GM23248 (cell line): Measurements from ENCODE around the gene CREBL2. TPM values are rescaled to one million over a fixed set of nuclear protein-coding genes. Genes with fewer than 3 reads are reported as not detected.
A peak's percentile ranks its signal among the peaks of the same experiment; 100 is the strongest.
"Not testable (repeated sequence)": the region's sequence is repeated elsewhere in the genome, so short reads cannot be mapped to it uniquely, and the experiment has no call there.

Experiments used
- DNase-seq: peaks from one replicate; pipeline ENCODE4 v3.0.0-alpha.2; 2015
- H2AFZ ChIP-seq: fragments of 200-600 bp; sonication (generic); 2 replicates; pipeline ENCODE4 v1.6.1; 2016; ENCODE audit warnings: antibody characterized with exemption
- H3F3A ChIP-seq: fragments of 200-600 bp; sonication (generic); 2 replicates; pipeline ENCODE4 v1.6.1; 2016; ENCODE audit warnings: mild to moderate bottlenecking, antibody characterized with exemption, mixed run types; ENCODE audit not compliant: insufficient read depth
- H3K27ac ChIP-seq: fragments of 200-600 bp; sonication (generic); 2 replicates; pipeline ENCODE4 v1.5.1; 2016; ENCODE audit warnings: mild to moderate bottlenecking
- H3K27me3 ChIP-seq: fragments of 200-600 bp; sonication (generic); replicated peaks from 2 replicates; pipeline ENCODE4 v1.6.1; 2016; ENCODE audit warnings: mild to moderate bottlenecking; ENCODE audit not compliant: insufficient read depth
- H3K36me3 ChIP-seq: fragments of 200-600 bp; sonication (generic); 2 replicates; pipeline ENCODE4 v1.6.1; 2016; ENCODE audit warnings: low read depth, mild to moderate bottlenecking
- H3K4me1 ChIP-seq: fragments of 200-600 bp; sonication (generic); 2 replicates; pipeline ENCODE4 v1.6.1; 2016; ENCODE audit warnings: mild to moderate bottlenecking; ENCODE audit not compliant: insufficient read depth
- H3K4me2 ChIP-seq: fragments of 200-600 bp; sonication (generic); one replicate; pipeline ENCODE4 v1.6.1; 2016; ENCODE audit warnings: mild to moderate bottlenecking; ENCODE audit not compliant: unreplicated experiment
- H3K4me3 ChIP-seq: fragments of 200-600 bp; sonication (generic); 2 replicates; pipeline ENCODE4 v1.5.1; 2016; ENCODE audit warnings: mild to moderate bottlenecking
- H3K79me2 ChIP-seq: fragments of 200-600 bp; sonication (generic); 2 replicates; pipeline ENCODE4 v1.6.1; 2016; ENCODE audit warnings: mild to moderate bottlenecking; ENCODE audit not compliant: insufficient read depth
- H3K9ac ChIP-seq: fragments of 200-600 bp; sonication (generic); 2 replicates; pipeline ENCODE4 v1.6.1; 2016; ENCODE audit warnings: mild to moderate bottlenecking
- H3K9me2 ChIP-seq: fragments of 200-600 bp; sonication (generic); 2 replicates; pipeline ENCODE4 v1.6.1; 2016; ENCODE audit warnings: mixed run types, mild to moderate bottlenecking, moderate library complexity; ENCODE audit not compliant: insufficient read depth
- H3K9me3 ChIP-seq: fragments of 200-600 bp; sonication (generic); one replicate; pipeline ENCODE4 v1.6.1; 2017; ENCODE audit warnings: low read depth
- H4K20me1 ChIP-seq: fragments of 200-600 bp; sonication (generic); 2 replicates; pipeline ENCODE4 v1.6.0; 2016; ENCODE audit not compliant: insufficient read depth
- EZH2 ChIP-seq: fragments of 200-600 bp; sonication (generic); IDR thresholded peaks from 2 replicates; pipeline ENCODE4 v1.6.1; 2018; ENCODE audit warnings: antibody characterized with exemption, mild to moderate bottlenecking; ENCODE audit not compliant: insufficient read depth, poor library complexity, severe bottlenecking
- EZH2phosphoT487 ChIP-seq: fragments of 200-600 bp; sonication (generic); IDR thresholded peaks from 2 replicates; pipeline ENCODE4 v1.6.1; 2018; ENCODE audit warnings: antibody characterized with exemption, moderate library complexity, mild to moderate bottlenecking, low read depth; ENCODE audit not compliant: insufficient read depth
- WGBS, 2 experiments: methylation state at CpG; one replicate each; pipeline ENCODE4 v1.1.6; 2015 to 2017; ENCODE audit warnings: low lambda C conversion rate in 2 of 2, low coverage in 1 of 2; ENCODE audit errors: missing lambda C conversion rate in 2 of 2; 5-methylcytosine and 5-hydroxymethylcytosine counted together
- in situ Hi-C: fragments of 300-500 bp; cut with MboI; formaldehyde crosslinking; loops from 2 replicates; pipeline ENCODE4 v1.15.0; 2020
- polyA plus RNA-seq: library from polyadenylated mRNA; unstranded; fragments of >200 nt; fragmentation: Nextera tagmentation; extraction: Ambion mirVana; gene quantifications from 2 replicates; pipeline ENCODE4 v1.2.1, GENCODE V29; 2016
- total RNA-seq: library from RNA; depleted of rRNA; stranded (reverse); fragments of >200 nt; shearing (Covaris generic); gene quantifications from 2 replicates; pipeline ENCODE4 v1.2.3, GENCODE V29; 2014

Gene CREBL2
- total and polyA plus RNA-seq, 2 experiments from 2014 or later: 23.4 to 38.4 TPM

- Histone ChIP-seq H4K20me1 (no peaks in the 10 kb centered on the region), H3K27me3 (no peaks in the 10 kb centered on the region), H3K79me2 (peaks cover 46% of the 10 kb centered on the region), H3K9ac (peak overlapping the region; percentile 92), H3K4me1 (peaks cover 19% of the 10 kb centered on the region), H3K4me2 (peak overlapping the region; percentile 84), H3K9me3 (no peaks in the 10 kb centered on the region), H2AFZ (peak overlapping the region; percentile 91), H3K9me2 (no peaks in the 10 kb centered on the region; the same call in 1 of the 2 replicates), H3K4me3 (peak overlapping the region; percentile 81), H3K36me3 (no peaks in the 10 kb centered on the region), H3K27ac (peak overlapping the region; percentile 96), H3F3A (peaks cover 15% of the 10 kb centered on the region)
- 0 to 2% methylated on average over 7 of the region's 7 CpGs for WGBS, 2 experiments
- in situ Hi-C loops: no loop called here
- DNase-seq: peak; percentile 73
- TF ChIP-seq EZH2phosphoT487 (no peak), EZH2 (no peak)
These were observed 682 bp downstream of the CREBL2 start for GRCh38 chr12:12612358-12612757.

GRCh38 chr12:12613344-12613743 lies 1.7 kb downstream of the CREBL2 start:
- Histone ChIP-seq H3K9me2 (no peaks in the 10 kb centered on the region; the same call in 1 of the 2 replicates), H3K4me1 (peaks cover 16% of the 10 kb centered on the region), H3K4me2 (peak overlapping the region; percentile 84), H3K9me3 (no peaks in the 10 kb centered on the region), H4K20me1 (no peaks in the 10 kb centered on the region), H3K79me2 (peaks cover 46% of the 10 kb centered on the region), H3K27me3 (no peaks in the 10 kb centered on the region), H3K36me3 (no peaks in the 10 kb centered on the region), H2AFZ (peak overlapping the region; percentile 91), H3F3A (peaks cover 15% of the 10 kb centered on the region), H3K4me3 (peak overlapping the region; percentile 81), H3K9ac (peak overlapping the region; percentile 92; the same call in 1 of the 2 replicates), H3K27ac (no peak overlapping the region)
- WGBS, 2 experiments: 8 to 12% methylated on average over 4 of the region's 4 CpGs
- in situ Hi-C loops: no loop called here
- DNase-seq: peak; percentile 16
- no peak for TF ChIP-seq EZH2
- no peak for TF ChIP-seq EZH2phosphoT487

- DNase-seq: no peak
- H3K27me3 ChIP-seq: no peaks in the 10 kb centered on the region
- peaks cover 15% of the 10 kb centered on the region for H3F3A ChIP-seq
- no peak overlapping the region for H2AFZ ChIP-seq
- peaks cover 47% of the 10 kb centered on the region for H3K79me2 ChIP-seq
- no peaks in the 10 kb centered on the region for H3K9me3 ChIP-seq
- H3K4me2 ChIP-seq: no peak overlapping the region
- no peaks in the 10 kb centered on the region for H4K20me1 ChIP-seq
- no peaks in the 10 kb centered on the region for H3K36me3 ChIP-seq
- no peak overlapping the region for H3K27ac ChIP-seq
- H3K9ac ChIP-seq: no peak overlapping the region
- TF ChIP-seq EZH2phosphoT487: no peak
- no peak for TF ChIP-seq EZH2
- WGBS, 2 experiments: 84 to 88% methylated on average over 4 of the region's 4 CpGs
- H3K4me1 ChIP-seq: peaks cover 16% of the 10 kb centered on the region
- in situ Hi-C loops: no loop called here
- H3K9me2 ChIP-seq: no peaks in the 10 kb centered on the region; the same call in 1 of the 2 replicates
- no peak overlapping the region for H3K4me3 ChIP-seq
These were observed 2.7 kb downstream of the CREBL2 start for GRCh38 chr12:12614342-12614741.

GRCh38 chr12:12616512-12617310 lies 5.0 kb downstream of the CREBL2 start:
- H2AFZ ChIP-seq: no peak overlapping the region
- H3K27me3 ChIP-seq: no peaks in the 10 kb centered on the region
- in situ Hi-C loops: no loop called here
- H3K9me3 ChIP-seq: no peaks in the 10 kb centered on the region
- no peak overlapping the region for H3K4me3 ChIP-seq
- DNase-seq: no peak
- peaks cover 64% of the 10 kb centered on the region for H3K79me2 ChIP-seq
- no peak overlapping the region for H3K4me2 ChIP-seq
- H3K4me1 ChIP-seq: peaks cover 12% of the 10 kb centered on the region
- H3K9me2 ChIP-seq: no peaks in the 10 kb centered on the region
- no peak overlapping the region for H3K27ac ChIP-seq
- WGBS, 2 experiments: 82 to 84% methylated on average over 4 of the region's 4 CpGs
- no peaks in the 10 kb centered on the region for H3K36me3 ChIP-seq
- TF ChIP-seq EZH2phosphoT487 (no peak), EZH2 (no peak)
- H3K9ac ChIP-seq: no peak overlapping the region
- H4K20me1 ChIP-seq: 0 out of 2 replicates have a peak, but pooled peaks cover under 1% of the 10 kb centered on the region
- H3F3A ChIP-seq: peaks cover 7% of the 10 kb centered on the region; the same call in 1 of the 2 replicates

- H3K9me2 ChIP-seq, H3K27me3 ChIP-seq, in situ Hi-C loops, H3K9me3 ChIP-seq, H3K4me2 ChIP-seq, H4K20me1 ChIP-seq, H3K9ac ChIP-seq, H3K36me3 ChIP-seq, DNase-seq, H3F3A ChIP-seq, H3K27ac ChIP-seq, H2AFZ ChIP-seq, H3K4me1 ChIP-seq, H3K4me3 ChIP-seq: not testable (repeated sequence)
- H3K79me2 ChIP-seq: peaks cover 59% of the 10 kb centered on the region
- 97 to 100% methylated on average over 2 to 23 of the region's 23 CpGs for WGBS, 2 experiments
These were observed 6.4 kb downstream of the CREBL2 start for GRCh38 chr12:12618064-12618463.
